Pancreas (tissue), 10 donors: ENCODE measurements around the gene C17orf114.

Experiments
- ATAC-seq, 4 donors: fragments of 200-7000 bp; cut with Tn5 transposase; one replicate each; pipeline versions ENCODE4 v1.8.0 to v1.9.1; 2020; ENCODE audit warnings: mild to moderate bottlenecking in 4 of 4, moderate library complexity in 4 of 4
- DNase-seq, 6 donors: peaks; one replicate each; pipeline ENCODE4 v3.0.0-alpha.2; 2020
- FAIRE-seq: peaks from 2 replicates; lab custom pipeline; 2012; peaks lifted over from hg19 to GRCh38; lab: Jason Lieb, UNC
- H3K27ac ChIP-seq, 4 donors: fragments of 200-600 bp; sonication (generic); 1 replicate in 3 of 4; 2 replicates in 1 of 4; pipeline versions ENCODE4 v1.5.0 to v1.8.0; 2020
- H3K27me3 ChIP-seq, 4 donors: fragments of 200-600 bp; one replicate each; pipeline ENCODE4 v1.8.0; 2021
- H3K36me3 ChIP-seq, 3 donors: fragments of 200-600 bp; sonication (generic) in 1 of 3; one replicate each; pipeline versions ENCODE4 v1.5.0 to v1.8.0; 2020 to 2021
- H3K4me1 ChIP-seq, 3 donors: fragments of 200-600 bp; one replicate each; pipeline ENCODE4 v1.8.0; 2021
- H3K4me3 ChIP-seq, 4 donors: fragments of 200-600 bp; sonication (generic) in 2 of 4; one replicate each; pipeline versions ENCODE4 v1.5.0 to v1.8.0; 2020 to 2021
- H3K9me3 ChIP-seq, 4 donors: fragments of 200-600 bp; one replicate each; pipeline ENCODE4 v1.8.0; 2021
- CTCF ChIP-seq, 4 donors: fragments of 200-600 bp; sonication (generic) in 3 of 4; IDR thresholded peaks; one replicate each; pipeline versions ENCODE4 v1.5.0 to v1.8.0; 2021; ENCODE audit warnings: antibody characterized with exemption in 4 of 4
- WGBS, 2 donors: extraction: QIAGEN DNeasy Blood & Tissue Kit; methylation state at CpG; one replicate each; pipeline ENCODE4 v1.1.7; 2013; 5-methylcytosine and 5-hydroxymethylcytosine counted together
- intact Hi-C, 3 donors: fragments of 100-400 bp; cut with DNase I; formaldehyde crosslinking; loops; one replicate each; pipeline versions ENCODE4 v1.11.1 to v1.14.2; 2022
- donor health status: healthy with polysubstance abuse.
- donor health status: DM: no; HTN: no; CAD: no; lungs with moderate emphysema.
- donor health status: DM: no; HTN: no; CAD: no.
- donor health status: control.
- donor health status: control.
- donor health status: Bipolar disorder and iron deficiency.
- donor health status: DM: yes; HTN: yes; CAD: no.
- donor health status: DM: no; HTN: no; CAD: no.
- donor health status: DM: no; HTN: no; CAD: no.
- donor health status: DM: yes; HTN: yes; CAD: no.

Gene C17orf114

GRCh38 chr17:4777969-4778760 is 24.0 kb downstream of the C17orf114 start:
- no peaks in the 10 kb centered on the region for H3K4me1 ChIP-seq
- TF ChIP-seq CTCF (IDR thresholded peaks at IDR 0.05) = no peak
- no peak overlapping the region for H3K4me3 ChIP-seq
- H3K9me3 ChIP-seq = no peaks in the 10 kb centered on the region
- H3K27ac ChIP-seq = no peak overlapping the region
- WGBS, 2 donors = 54 to 60% methylated on average over 9 of the region's 9 CpGs
- ATAC-seq (no peak), FAIRE-seq (no peak), DNase-seq (no peak)
- peaks cover 0 to 7% (median 0%) of the 10 kb centered on the region in 4 donors for H3K27me3 ChIP-seq
- H3K36me3 ChIP-seq = no peaks in the 10 kb centered on the region
- intact Hi-C loops = no loop called here

GRCh38 chr17:4772235-4772613 is 29.9 kb downstream of the C17orf114 start:
- FAIRE-seq (no peak), DNase-seq (no peak), ATAC-seq (peak in 1 of 4 donors; percentile 17)
- Histone ChIP-seq H3K36me3 (no peaks in the 10 kb centered on the region), H3K27ac (no peak overlapping the region), H3K27me3 (no peaks in the 10 kb centered on the region), H3K4me3 (no peak overlapping the region), H3K4me1 (no peaks in the 10 kb centered on the region), H3K9me3 (no peaks in the 10 kb centered on the region)
- 66 to 71% methylated on average over 10 of the region's 10 CpGs for WGBS, 2 donors
- intact Hi-C loops = no loop called here
- no peak for TF ChIP-seq CTCF (IDR thresholded peaks at IDR 0.05)

GRCh38 chr17:4771519-4772234 is 30.5 kb downstream of the C17orf114 start, which contains the start of gene TM4SF5:
Gene TM4SF5 (plus strand): TSS chr17:4771886. CDS start chr17:4771923, 37 bp downstream.
- peak; percentile 56 to 91 (median 84) for ATAC-seq
- no peaks in the 10 kb centered on the region for H3K36me3 ChIP-seq
- H3K9me3 ChIP-seq = no peaks in the 10 kb centered on the region
- no peak for TF ChIP-seq CTCF (IDR thresholded peaks at IDR 0.05)
- FAIRE-seq = no peak
- H3K27ac ChIP-seq = no peak within 1 kb of the TSS
- H3K4me1 ChIP-seq = no peaks in the 10 kb centered on the region
- WGBS, 2 donors = 28 to 31% methylated on average over 13 of the region's 13 CpGs
- intact Hi-C loops = no loop called here
- no peaks in the 10 kb centered on the region for H3K27me3 ChIP-seq
- peak in 5 of 6 donors; percentile 14 to 62 (median 43) for DNase-seq
- H3K4me3 ChIP-seq = no peak within 1 kb of the TSS

GRCh38 chr17:4769628-4770027 is 32.5 kb downstream of the C17orf114 start:
- no peaks in the 10 kb centered on the region for H3K9me3 ChIP-seq
- FAIRE-seq = no peak
- no peak overlapping the region for H3K4me3 ChIP-seq
- no peaks in the 10 kb centered on the region for H3K27me3 ChIP-seq
- intact Hi-C loops = no loop called here
- TF ChIP-seq CTCF (IDR thresholded peaks at IDR 0.05) = no peak
- WGBS, 2 donors = 89 to 90% methylated on average over 2 of the region's 2 CpGs
- H3K4me1 ChIP-seq = no peaks in the 10 kb centered on the region
- no peak for DNase-seq
- H3K27ac ChIP-seq = no peak overlapping the region
- no peak for ATAC-seq
- no peaks in the 10 kb centered on the region for H3K36me3 ChIP-seq
